Suppressor macrophage (primary cell): ENCODE results near the gene BRD3.

Experiments
- DNase-seq, 4 experiments: peaks; one replicate each; pipeline ENCODE4 v3.0.0-alpha.2; 2020 to 2022

Gene BRD3

GRCh38 chr9:134035041-134036039, 32.5 kb downstream of the BRD3 start:
- no peak for DNase-seq

- DNase-seq = no peak
These were observed 33.4 kb downstream of the BRD3 start for GRCh38 chr9:134034215-134035040.

- DNase-seq = no peak
These were observed 34.2 kb downstream of the BRD3 start for GRCh38 chr9:134033516-134034214.

- no peak for DNase-seq
These were observed 35.2 kb downstream of the BRD3 start for GRCh38 chr9:134032456-134033222.

- no peak for DNase-seq
These were observed 36.0 kb downstream of the BRD3 start for GRCh38 chr9:134031783-134032182.

GRCh38 chr9:134030821-134031470, 36.9 kb downstream of the BRD3 start:
- DNase-seq = no peak

GRCh38 chr9:134029248-134030226, 38.3 kb downstream of the BRD3 start:
- no peak for DNase-seq

- no peak for DNase-seq
These were observed 39.1 kb downstream of the BRD3 start for GRCh38 chr9:134028575-134029247.

GRCh38 chr9:134028076-134028475, 39.8 kb downstream of the BRD3 start:
- DNase-seq = no peak

GRCh38 chr9:134027561-134027960, 40.3 kb downstream of the BRD3 start:
- no peak for DNase-seq

GRCh38 chr9:134026981-134027380, 40.8 kb downstream of the BRD3 start:
- DNase-seq = no peak

GRCh38 chr9:134026581-134026980, 41.2 kb downstream of the BRD3 start:
- no peak for DNase-seq

- peak; percentile 15 to 57 (median 30) for DNase-seq
These were observed 42.0 kb downstream of the BRD3 start for GRCh38 chr9:134025606-134026541.

- peak; percentile 97 to 99 (median 98) for DNase-seq
These were observed 42.8 kb downstream of the BRD3 start, which contains the start of gene BRD3OS for GRCh38 chr9:134024828-134025605. TSS of gene BRD3OS (plus strand) at chr9:134025481. CDS start at chr9:134026748, 1,267 bp downstream.

GRCh38 chr9:134024214-134024792, 43.5 kb downstream of the BRD3 start:
- DNase-seq = no peak

- DNase-seq = no peak
These were observed 52.9 kb downstream of the BRD3 start for GRCh38 chr9:134014946-134015345.

- DNase-seq = no peak
These were observed 56.4 kb downstream of the BRD3 start for GRCh38 chr9:134011401-134011800.
